GM06990 (cell line): ENCODE data around the gene PKD2L2.
"Not testable (repeated sequence)": the region's sequence is repeated elsewhere in the genome, so short reads cannot be mapped to it uniquely, and the experiment has no call there.

Source experiments
- DNase-seq: peaks from one replicate; pipeline ENCODE4 v3.0.0-alpha.2; 2011; ENCODE audit not compliant: insufficient read length; ENCODE audit errors: extremely low read depth
- H3K27me3 ChIP-seq: replicated peaks from 2 replicates; pipeline ENCODE4 v1.6.0; 2011; ENCODE audit warnings: low read length; ENCODE audit not compliant: control insufficient read depth, insufficient read depth
- H3K36me3 ChIP-seq: 2 replicates; pipeline ENCODE4 v1.5.1; 2011; ENCODE audit warnings: low read length; ENCODE audit not compliant: control insufficient read depth, insufficient read depth
- H3K4me3 ChIP-seq: replicated peaks from 2 replicates; pipeline ENCODE4 v1.5.1; 2011; ENCODE audit warnings: low read depth, mild to moderate bottlenecking, control low read depth, low read length
- TF ChIP-seq, protein P1 (sequence below): IDR thresholded peaks from 2 replicates; pipeline ENCODE4 v1.5.1; 2011; ENCODE audit warnings: low read length, control low read depth, mild to moderate bottlenecking, inconsistent platforms; ENCODE audit not compliant: insufficient read depth, poor library complexity, severe bottlenecking

Gene PKD2L2

DNA sequence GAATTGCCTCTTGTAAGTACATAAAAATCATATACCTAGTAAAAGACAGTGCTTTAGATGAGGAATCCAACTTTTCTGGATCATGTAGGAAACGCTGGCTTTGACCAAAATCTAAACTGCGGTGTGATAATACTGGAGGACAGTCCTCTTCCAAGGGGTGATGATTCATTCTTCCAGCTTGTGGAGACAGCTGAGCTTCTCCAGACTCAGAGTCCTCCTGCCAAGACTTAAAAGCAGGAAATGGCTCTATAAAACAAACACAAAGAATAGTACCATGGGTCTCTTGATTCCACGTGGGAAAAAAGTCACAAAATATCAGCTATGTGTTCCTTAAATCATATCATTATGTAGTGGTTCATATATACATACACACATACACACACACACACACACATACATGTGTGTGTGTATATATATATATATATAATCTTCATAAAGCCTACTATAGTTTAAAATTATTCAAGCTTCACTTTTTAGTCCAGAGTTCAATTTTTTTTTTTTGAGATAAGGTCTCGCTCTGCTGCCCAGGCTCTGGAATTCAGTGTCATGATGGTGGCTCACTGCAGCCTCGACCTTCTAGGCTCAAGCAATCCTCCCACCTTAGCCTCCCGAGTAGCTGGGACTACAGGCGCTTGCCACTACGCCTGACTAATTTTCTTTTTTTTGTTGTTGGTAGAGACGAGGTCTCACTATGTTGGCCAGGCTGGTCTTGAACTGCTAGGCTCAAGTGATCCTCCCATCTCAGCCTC is 65.0 kb downstream of the PKD2L2 start:
- TF ChIP-seq, protein P1, sequence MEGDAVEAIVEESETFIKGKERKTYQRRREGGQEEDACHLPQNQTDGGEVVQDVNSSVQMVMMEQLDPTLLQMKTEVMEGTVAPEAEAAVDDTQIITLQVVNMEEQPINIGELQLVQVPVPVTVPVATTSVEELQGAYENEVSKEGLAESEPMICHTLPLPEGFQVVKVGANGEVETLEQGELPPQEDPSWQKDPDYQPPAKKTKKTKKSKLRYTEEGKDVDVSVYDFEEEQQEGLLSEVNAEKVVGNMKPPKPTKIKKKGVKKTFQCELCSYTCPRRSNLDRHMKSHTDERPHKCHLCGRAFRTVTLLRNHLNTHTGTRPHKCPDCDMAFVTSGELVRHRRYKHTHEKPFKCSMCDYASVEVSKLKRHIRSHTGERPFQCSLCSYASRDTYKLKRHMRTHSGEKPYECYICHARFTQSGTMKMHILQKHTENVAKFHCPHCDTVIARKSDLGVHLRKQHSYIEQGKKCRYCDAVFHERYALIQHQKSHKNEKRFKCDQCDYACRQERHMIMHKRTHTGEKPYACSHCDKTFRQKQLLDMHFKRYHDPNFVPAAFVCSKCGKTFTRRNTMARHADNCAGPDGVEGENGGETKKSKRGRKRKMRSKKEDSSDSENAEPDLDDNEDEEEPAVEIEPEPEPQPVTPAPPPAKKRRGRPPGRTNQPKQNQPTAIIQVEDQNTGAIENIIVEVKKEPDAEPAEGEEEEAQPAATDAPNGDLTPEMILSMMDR: no peak
- H3K4me3 ChIP-seq: no peak overlapping the region
- H3K27me3 ChIP-seq: no peaks in the 10 kb centered on the region
- H3K36me3 ChIP-seq: peaks cover 3% of the 10 kb centered on the region
- no peak for DNase-seq

DNA sequence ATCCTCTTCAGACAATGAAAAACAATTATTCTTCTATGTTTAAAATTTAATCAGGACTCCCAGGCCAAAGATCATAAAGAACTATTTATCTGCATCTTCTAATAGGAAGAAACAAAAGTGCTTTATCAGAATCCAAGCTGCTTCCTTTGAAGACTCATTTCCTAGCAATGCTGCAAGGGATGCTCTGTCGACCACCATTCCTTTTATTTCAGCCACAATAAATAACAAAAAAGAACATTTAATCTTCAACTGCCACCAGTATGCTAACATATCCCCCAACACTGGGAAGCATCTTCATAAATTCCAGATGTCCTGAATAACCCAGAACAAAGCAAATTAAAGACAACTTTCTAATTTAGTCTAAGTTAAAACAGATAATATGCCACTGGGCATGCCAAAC is 68.7 kb downstream of the PKD2L2 start:
- TF ChIP-seq, protein P1: no peak

DNA sequence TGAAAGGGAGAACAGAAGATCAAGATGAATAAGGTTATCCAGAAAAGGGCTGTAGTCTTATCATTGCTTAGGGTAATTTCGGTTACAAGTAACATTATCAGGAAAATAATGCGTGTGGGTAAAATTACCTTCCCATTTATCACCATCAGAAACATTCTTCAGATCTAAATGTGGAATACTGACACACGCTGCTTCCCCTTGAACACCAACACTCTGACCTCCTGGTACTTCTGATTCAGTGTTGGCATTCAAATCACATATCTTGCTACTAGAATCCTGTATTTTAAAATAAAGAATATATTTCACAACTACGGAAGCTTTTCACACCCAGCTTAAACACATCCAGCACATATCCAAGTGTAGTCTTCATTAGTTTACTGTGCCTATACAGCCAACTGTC is 70.2 kb downstream of the PKD2L2 start:
- DNase-seq: no peak
- peaks cover 2% of the 10 kb centered on the region for H3K36me3 ChIP-seq
- TF ChIP-seq, protein P1: no peak
- no peaks in the 10 kb centered on the region for H3K27me3 ChIP-seq
- no peak overlapping the region for H3K4me3 ChIP-seq

More for the DNA sequence above, 68.7 kb downstream of the PKD2L2 start:
- peaks cover 2% of the 10 kb centered on the region for H3K36me3 ChIP-seq
- no peak overlapping the region for H3K4me3 ChIP-seq
- no peak for DNase-seq
- no peaks in the 10 kb centered on the region for H3K27me3 ChIP-seq

DNA sequence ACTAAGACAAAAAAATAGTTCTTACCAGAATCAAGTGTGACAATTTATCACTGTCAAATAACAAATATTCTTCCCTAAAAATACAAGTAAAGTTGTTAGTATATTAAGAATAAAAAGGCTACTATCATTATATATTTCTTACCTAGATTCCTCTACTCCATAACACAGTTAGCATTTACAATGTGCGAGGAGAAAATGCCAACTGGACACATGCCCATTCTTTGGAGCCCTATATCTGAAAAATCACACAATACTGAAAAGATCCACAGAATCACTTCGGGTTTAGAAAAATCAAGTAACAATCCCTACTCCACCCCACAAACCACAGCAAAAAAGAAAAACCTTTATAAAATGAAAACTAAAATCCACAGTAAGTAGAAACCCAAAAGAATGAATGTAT is 70.9 kb downstream of the PKD2L2 start:
- no peaks in the 10 kb centered on the region for H3K27me3 ChIP-seq
- H3K36me3 ChIP-seq: peaks cover 2% of the 10 kb centered on the region
- no peak for DNase-seq
- TF ChIP-seq, protein P1: no peak
- H3K4me3 ChIP-seq: no peak overlapping the region

DNA sequence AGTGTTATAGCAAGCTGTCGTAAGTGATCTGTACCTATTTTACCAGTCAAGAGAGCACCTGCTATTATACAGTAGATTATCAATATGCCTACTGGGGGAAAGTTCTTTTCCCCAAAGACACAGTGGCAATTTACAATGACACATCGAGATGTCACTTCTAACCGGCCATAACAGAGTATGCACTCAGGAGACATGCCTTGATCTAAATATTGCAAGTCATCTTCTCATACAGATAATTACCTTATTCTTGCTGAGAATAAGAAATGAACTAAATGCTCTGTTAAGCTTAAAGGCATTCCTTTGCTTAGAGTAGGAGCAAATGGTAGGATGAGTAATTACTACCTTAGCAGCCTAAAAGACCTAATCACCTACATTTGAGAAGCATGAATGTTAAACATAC is 71.6 kb downstream of the PKD2L2 start:
- peaks cover 4% of the 10 kb centered on the region for H3K36me3 ChIP-seq

DNA sequence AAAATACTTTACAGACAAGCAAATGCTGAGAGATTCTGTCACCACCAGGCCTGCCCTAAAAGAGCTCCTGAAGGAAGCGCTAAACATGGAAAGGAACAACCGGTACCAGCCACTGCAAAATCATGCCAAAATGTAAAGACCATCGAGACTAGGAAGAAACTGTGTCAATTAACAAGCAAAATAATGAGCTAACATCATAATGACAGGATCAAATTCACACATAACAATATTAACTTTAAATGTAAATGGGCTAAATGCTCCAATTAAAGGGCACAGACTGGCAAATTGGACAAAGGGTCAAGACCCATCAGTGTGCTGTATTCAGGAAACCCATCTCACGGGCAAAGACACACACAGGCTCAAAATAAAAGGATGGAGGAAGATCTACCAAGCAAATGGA is 81.1 kb downstream of the PKD2L2 start:
- H3K4me3 ChIP-seq, H3K36me3 ChIP-seq, DNase-seq, H3K27me3 ChIP-seq: not testable (repeated sequence)

More for the DNA sequence above, 71.6 kb downstream of the PKD2L2 start:
- Histone ChIP-seq H3K27me3 (no peaks in the 10 kb centered on the region), H3K4me3 (no peak overlapping the region)
- TF ChIP-seq, protein P1: no peak
- no peak for DNase-seq
